Right lobe of liver (tissue), 6 donors: ENCODE measurements around the gene HSD17B2. TPM values are rescaled to one million over a fixed set of nuclear protein-coding genes. Genes with fewer than 3 reads are reported as not detected.
A peak's percentile ranks its signal among the peaks of the same experiment; 100 is the strongest.

ENCODE experiments used
- ATAC-seq, 4 donors: fragments of 200-7000 bp; cut with Tn5 transposase; one replicate each; pipeline ENCODE4 v1.9.1; 2020; ENCODE audit warnings: mild to moderate bottlenecking in 4 of 4, moderate library complexity in 4 of 4
- DNase-seq, 3 donors: peaks; one replicate each; pipeline ENCODE4 v3.0.0-alpha.2; 2020
- H3K27ac ChIP-seq, 3 donors: fragments of 200-600 bp; one replicate each; pipeline ENCODE4 v1.8.0; 2022
- H3K27me3 ChIP-seq, 2 donors: fragments of 200-600 bp; one replicate each; pipeline ENCODE4 v1.8.0; 2022
- H3K36me3 ChIP-seq, 4 donors: fragments of 200-600 bp; sonication (generic) in 1 of 4; one replicate each; pipeline versions ENCODE4 v1.5.1 to v1.8.0; 2017 to 2022; ENCODE audit warnings: control low read depth in 1 of 4
- H3K4me1 ChIP-seq, 4 donors: fragments of 200-600 bp; sonication (generic) in 1 of 4; one replicate each; pipeline versions ENCODE4 v1.5.1 to v1.8.0; 2017 to 2022; ENCODE audit warnings: control low read depth in 1 of 4
- H3K4me3 ChIP-seq, 3 donors: fragments of 200-600 bp; one replicate each; pipeline ENCODE4 v1.8.0; 2022
- H3K9me3 ChIP-seq, 4 donors: fragments of 200-600 bp; sonication (generic) in 1 of 4; one replicate each; pipeline versions ENCODE4 v1.5.1 to v1.8.0; 2017 to 2022; ENCODE audit warnings: control low read depth in 1 of 4
- POLR2A ChIP-seq: fragments of 450-650 bp; IDR thresholded peaks from one replicate; pipeline ENCODE4 v1.6.1; 2017; ENCODE audit warnings: antibody characterized with exemption, mild to moderate bottlenecking
- WGBS: methylation state at CpG from one replicate; pipeline ENCODE4 v1.1.6; 2018; ENCODE audit warnings: low coverage, low lambda C conversion rate; ENCODE audit not compliant: insufficient coverage; ENCODE audit errors: missing lambda C conversion rate; 5-methylcytosine and 5-hydroxymethylcytosine counted together
- intact Hi-C, 2 donors: fragments of 100-400 bp; cut with DNase I; formaldehyde crosslinking; loops; one replicate each; pipeline versions ENCODE4 v1.11.2 to v1.14.1; 2022
- total RNA-seq, 6 experiments: library from RNA; depleted of rRNA in 2 of 6; stranded (reverse); fragments of >200 nt in 2 of 6; fragmentation: NEBNext Ultra II Directional in 3 of 6; extraction: Animal tissue kit (Norgen Biotek cat#: 25700) in 3 of 6; gene quantifications; one replicate each; pipeline versions ENCODE4 v1.1.0 to v1.2.4, GENCODE V29; 2016 to 2023
- TF ChIP-seq, protein P1 (sequence below), 4 donors: fragments of 200-600 bp in 3 of 4; fragments of 450-650 bp in 1 of 4; IDR thresholded peaks; one replicate each; pipeline versions ENCODE4 v1.5.1 to v1.8.0; 2016 to 2022; ENCODE audit warnings: antibody characterized with exemption in 4 of 4, mild to moderate bottlenecking in 2 of 4
- donor health status: DM: no; HTN: yes; CAD: no.
- donor health status: DM: no; HTN: no; CAD: no.
- donor health status: DM: no; HTN: no; CAD: no.
- donor health status: DM: no; HTN: yes; CAD: no.
- donor health status: DM: no; HTN: yes; CAD: no.

The HSD17B2 gene
- total RNA-seq, 6 experiments from 2014 or later = 65.2 to 144 (median 84.7) TPM

DNA sequence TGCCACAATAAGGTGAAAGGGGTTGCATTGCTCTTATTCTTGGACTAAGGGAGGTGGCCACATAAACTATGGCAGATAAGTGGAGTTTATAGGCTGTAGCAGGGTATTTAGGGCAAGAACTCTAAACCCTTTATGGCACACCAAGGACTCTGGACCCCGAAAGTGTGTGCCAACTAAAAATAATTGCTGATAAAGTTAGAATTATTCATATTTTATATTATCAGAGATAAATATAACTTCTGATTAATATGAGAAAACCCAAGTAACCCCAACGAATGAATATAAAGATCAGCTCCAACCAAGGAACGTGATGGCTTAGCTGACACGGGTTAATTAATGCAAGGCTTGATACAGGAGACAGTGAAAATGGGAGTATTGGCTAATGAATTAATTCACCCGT, 15.0 kb upstream of the HSD17B2 start:
- no peak overlapping the region for H3K27ac ChIP-seq
- no peak for ATAC-seq
- intact Hi-C loops = no loop called here
- no peak for DNase-seq
- H3K36me3 ChIP-seq = no peaks in the 10 kb centered on the region
- no peaks in the 10 kb centered on the region for H3K4me1 ChIP-seq
- TF ChIP-seq, protein P1, sequence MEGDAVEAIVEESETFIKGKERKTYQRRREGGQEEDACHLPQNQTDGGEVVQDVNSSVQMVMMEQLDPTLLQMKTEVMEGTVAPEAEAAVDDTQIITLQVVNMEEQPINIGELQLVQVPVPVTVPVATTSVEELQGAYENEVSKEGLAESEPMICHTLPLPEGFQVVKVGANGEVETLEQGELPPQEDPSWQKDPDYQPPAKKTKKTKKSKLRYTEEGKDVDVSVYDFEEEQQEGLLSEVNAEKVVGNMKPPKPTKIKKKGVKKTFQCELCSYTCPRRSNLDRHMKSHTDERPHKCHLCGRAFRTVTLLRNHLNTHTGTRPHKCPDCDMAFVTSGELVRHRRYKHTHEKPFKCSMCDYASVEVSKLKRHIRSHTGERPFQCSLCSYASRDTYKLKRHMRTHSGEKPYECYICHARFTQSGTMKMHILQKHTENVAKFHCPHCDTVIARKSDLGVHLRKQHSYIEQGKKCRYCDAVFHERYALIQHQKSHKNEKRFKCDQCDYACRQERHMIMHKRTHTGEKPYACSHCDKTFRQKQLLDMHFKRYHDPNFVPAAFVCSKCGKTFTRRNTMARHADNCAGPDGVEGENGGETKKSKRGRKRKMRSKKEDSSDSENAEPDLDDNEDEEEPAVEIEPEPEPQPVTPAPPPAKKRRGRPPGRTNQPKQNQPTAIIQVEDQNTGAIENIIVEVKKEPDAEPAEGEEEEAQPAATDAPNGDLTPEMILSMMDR (IDR thresholded peaks at IDR 0.05) = no peak
- TF ChIP-seq POLR2A = no peak
- 72% methylated on average over 5 of the region's 5 CpGs for WGBS
- no peaks in the 10 kb centered on the region for H3K9me3 ChIP-seq
- H3K27me3 ChIP-seq = no peaks in the 10 kb centered on the region
- H3K4me3 ChIP-seq = no peak overlapping the region

DNA sequence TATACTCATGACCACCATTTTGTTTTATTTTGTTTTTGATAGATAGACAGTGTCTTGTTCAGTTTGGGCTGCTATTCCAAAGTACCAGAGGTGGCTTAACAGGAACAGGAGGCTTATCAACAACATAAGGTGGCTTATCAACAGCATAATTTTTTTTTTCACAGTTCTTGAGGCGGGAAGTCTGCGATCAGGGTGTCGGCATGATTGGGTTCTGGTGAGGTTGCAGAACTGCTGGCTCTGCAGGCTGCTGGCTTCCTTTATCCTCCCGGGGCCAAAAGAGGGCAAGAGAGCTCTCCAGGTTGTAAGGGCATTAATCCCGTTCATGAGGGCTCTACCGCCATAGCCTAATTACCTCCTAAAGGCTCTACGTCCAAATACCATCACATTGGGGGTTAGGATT, 11.8 kb upstream of the HSD17B2 start:
- no peak for TF ChIP-seq POLR2A
- TF ChIP-seq, protein P1 (IDR thresholded peaks at IDR 0.05) = no peak
- no peak for DNase-seq
- no peak overlapping the region for H3K27ac ChIP-seq
- no peaks in the 10 kb centered on the region for H3K9me3 ChIP-seq
- no peak for ATAC-seq
- H3K36me3 ChIP-seq = no peaks in the 10 kb centered on the region
- peaks cover 0 to 8% (median 0%) of the 10 kb centered on the region in 4 donors for H3K4me1 ChIP-seq
- H3K27me3 ChIP-seq = no peaks in the 10 kb centered on the region
- WGBS = 49% methylated on average over 5 of the region's 7 CpGs
- intact Hi-C loops = no loop called here
- no peak overlapping the region for H3K4me3 ChIP-seq

DNA sequence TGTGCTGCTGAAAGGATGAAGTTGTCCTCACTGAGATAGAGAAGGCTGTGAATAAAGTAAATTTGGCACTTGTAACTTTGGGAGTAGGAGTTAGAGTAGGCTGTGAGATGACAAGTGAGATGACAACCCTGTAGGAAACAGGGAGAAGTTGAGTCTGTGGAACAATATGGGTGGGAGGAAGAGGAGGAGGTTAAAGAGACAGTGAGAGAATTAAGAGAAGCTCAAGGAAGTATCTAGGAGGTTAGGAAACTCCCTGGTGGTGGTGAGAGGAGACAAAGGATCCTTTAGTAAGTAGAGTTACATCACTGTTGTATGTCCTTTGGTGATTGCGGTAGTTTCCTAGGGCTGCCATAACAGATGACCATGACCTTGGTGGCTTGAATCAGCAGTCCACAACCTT, 10.7 kb upstream of the HSD17B2 start:
- TF ChIP-seq, protein P1 (IDR thresholded peaks at IDR 0.05) = no peak
- no peak for TF ChIP-seq POLR2A
- no peak overlapping the region for H3K4me3 ChIP-seq
- H3K27me3 ChIP-seq = no peaks in the 10 kb centered on the region
- ATAC-seq (no peak), DNase-seq (no peak)
- H3K36me3 ChIP-seq = no peaks in the 10 kb centered on the region
- no peak overlapping the region for H3K27ac ChIP-seq
- H3K9me3 ChIP-seq = no peaks in the 10 kb centered on the region
- intact Hi-C loops = no loop called here
- H3K4me1 ChIP-seq = peaks cover 0 to 8% (median 0%) of the 10 kb centered on the region in 4 donors
- 70% methylated on average over 1 of the region's 1 CpG for WGBS

DNA sequence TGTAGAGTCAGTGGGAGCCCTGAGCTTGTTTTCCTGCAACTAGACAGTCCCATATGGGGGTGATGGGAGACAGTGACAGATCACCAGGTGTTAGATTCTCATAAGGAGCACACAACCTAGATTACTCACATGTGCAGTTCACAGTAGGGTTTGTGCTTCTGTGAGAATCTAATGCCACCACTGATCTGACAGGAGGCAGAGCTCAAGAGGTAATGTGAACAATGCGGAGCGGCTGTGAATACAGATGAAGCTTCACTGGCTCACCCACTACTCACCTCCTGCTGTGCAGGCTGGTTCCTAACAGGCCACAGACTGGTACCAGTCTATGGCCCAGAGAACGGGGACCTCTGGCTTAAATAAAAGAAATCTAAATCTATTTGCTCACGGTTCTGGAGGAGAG, 10.2 kb upstream of the HSD17B2 start:
- Histone ChIP-seq H3K36me3 (no peaks in the 10 kb centered on the region), H3K4me1 (peaks cover 0 to 8% (median 0%) of the 10 kb centered on the region in 4 donors), H3K27ac (no peak overlapping the region), H3K4me3 (no peak overlapping the region), H3K9me3 (no peaks in the 10 kb centered on the region), H3K27me3 (no peaks in the 10 kb centered on the region)
- DNase-seq = no peak
- WGBS = no CpG with 5 or more reads among the region's 4 CpGs
- ATAC-seq = no peak
- intact Hi-C loops = loop anchor here in 1 of 2 donors (5.0 kb wide), 1 partner anchor 207 kb away; no protein-coding TSS in a partner anchor
- TF ChIP-seq POLR2A = no peak
- TF ChIP-seq, protein P1 (IDR thresholded peaks at IDR 0.05) = no peak

DNA sequence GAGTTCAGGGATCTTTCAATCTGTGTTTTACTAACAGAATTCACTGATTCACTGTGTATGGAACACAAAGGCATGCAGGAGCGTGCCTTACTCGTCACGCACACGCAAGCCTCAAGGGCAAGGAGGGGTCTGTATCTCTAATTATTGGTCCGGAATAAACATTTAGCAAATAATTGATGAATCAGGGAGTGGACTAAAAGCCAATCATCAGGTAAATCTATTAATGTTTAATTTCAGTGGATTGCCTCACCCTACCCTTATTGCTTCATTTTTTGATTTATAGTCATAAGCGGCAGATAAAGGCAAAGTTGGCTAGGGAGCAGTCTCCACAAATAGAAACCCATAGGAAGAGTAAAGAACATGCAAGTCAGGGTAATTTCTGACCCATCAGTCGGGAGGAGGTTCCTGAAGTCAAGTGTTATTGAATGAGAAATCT, 7.4 kb upstream of the HSD17B2 start:
- intact Hi-C loops = loop anchor here in 1 of 2 donors (5.0 kb wide), 1 partner anchor 205 kb away; no protein-coding TSS in a partner anchor
- WGBS = 25% methylated on average over 7 of the region's 7 CpGs
- DNase-seq = peak in 2 of 3 donors; percentile 48 to 74
- Histone ChIP-seq H3K36me3 (no peaks in the 10 kb centered on the region), H3K27me3 (no peaks in the 10 kb centered on the region), H3K4me3 (no peak overlapping the region), H3K27ac (peak overlapping the region; percentile 5 to 73 (median 40)), H3K9me3 (no peaks in the 10 kb centered on the region), H3K4me1 (peaks cover 0 to 17% (median 0%) of the 10 kb centered on the region in 4 donors)
- ATAC-seq = peak; percentile 80 to 93 (median 82)
- peak; percentile 60 for TF ChIP-seq POLR2A
- TF ChIP-seq, protein P1 (IDR thresholded peaks at IDR 0.05) = peak in 1 of 4 donors; percentile 7
